GM12891 (cell line): ENCODE results near the gene CNTN5.

ENCODE experiments used
- PAX5 ChIP-seq: IDR thresholded peaks from 2 replicates; pipeline ENCODE4 v1.6.1; 2011; ENCODE audit warnings: low read length, moderate library complexity, mild to moderate bottlenecking; ENCODE audit not compliant: insufficient read depth, severe bottlenecking
- POLR2A ChIP-seq: IDR thresholded peaks from 2 replicates; pipeline ENCODE4 v1.6.1; 2011; ENCODE audit warnings: low read depth, low read length, control low read depth
- POLR2AphosphoS5 ChIP-seq: IDR thresholded peaks from 2 replicates; pipeline ENCODE4 v1.6.1; 2011; ENCODE audit warnings: low read depth, low read length, control low read depth
- POU2F2 ChIP-seq: IDR thresholded peaks from 2 replicates; pipeline ENCODE4 v1.6.1; 2011; ENCODE audit warnings: low read depth, mild to moderate bottlenecking, control low read depth, low read length, moderate library complexity
- SPI1 ChIP-seq: IDR thresholded peaks from 2 replicates; pipeline ENCODE4 v1.6.1; 2011; ENCODE audit warnings: low read depth, low read length, control low read depth

GRCh38 chr11:99676292-99676691 lies 655.5 kb downstream of the CNTN5 start:
- TF ChIP-seq POLR2A, result no peak
- TF ChIP-seq SPI1, result no peak
- no peak for TF ChIP-seq POLR2AphosphoS5
- TF ChIP-seq POU2F2, result no peak
- no peak for TF ChIP-seq PAX5
